Spleen (tissue), 11 donors: Measurements from ENCODE around the gene LYL1. TPM values are rescaled to one million over a fixed set of nuclear protein-coding genes. Genes with fewer than 3 reads are reported as not detected.

Source experiments
- DNase-seq: peaks from one replicate; pipeline ENCODE4 v3.0.0-alpha.2; 2020
- H3K27ac ChIP-seq, 8 donors: fragments of 200-600 bp; sonication (generic) in 7 of 8; 1 replicate in 4 of 8; 2 replicates in 4 of 8; pipeline versions ENCODE4 v1.5.0 to v1.8.0; 2016 to 2021; ENCODE audit warnings: inconsistent platforms in 4 of 8, mild to moderate bottlenecking in 4 of 8, moderate library complexity in 1 of 8
- H3K27me3 ChIP-seq, 7 donors: fragments of 200-600 bp; sonication (generic) in 6 of 7; replicated peaks in 1 of 7; 1 replicate in 4 of 7; 2 replicates in 3 of 7; pipeline versions ENCODE4 v1.5.0 to v1.8.0; 2016 to 2021; ENCODE audit warnings: inconsistent platforms in 3 of 7, mild to moderate bottlenecking in 1 of 7
- H3K36me3 ChIP-seq, 6 donors: fragments of 200-600 bp; sonication (generic) in 5 of 6; 1 replicate in 4 of 6; 2 replicates in 2 of 6; pipeline versions ENCODE4 v1.5.0 to v1.8.0; 2016 to 2021; ENCODE audit warnings: inconsistent platforms in 2 of 6
- H3K4me1 ChIP-seq, 6 donors: fragments of 200-600 bp; sonication (generic) in 5 of 6; 1 replicate in 3 of 6; 2 replicates in 3 of 6; pipeline versions ENCODE4 v1.5.0 to v1.8.0; 2016 to 2021; ENCODE audit warnings: inconsistent platforms in 3 of 6
- H3K4me3 ChIP-seq, 8 donors: fragments of 200-600 bp; sonication (generic) in 7 of 8; 1 replicate in 4 of 8; 2 replicates in 4 of 8; pipeline versions ENCODE4 v1.5.0 to v1.8.0; 2016 to 2021; ENCODE audit warnings: inconsistent platforms in 4 of 8, mild to moderate bottlenecking in 4 of 8, moderate library complexity in 2 of 8
- H3K9me3 ChIP-seq, 8 donors: fragments of 200-600 bp; sonication (generic) in 7 of 8; 1 replicate in 4 of 8; 2 replicates in 4 of 8; pipeline versions ENCODE4 v1.5.0 to v1.8.0; 2016 to 2021; ENCODE audit warnings: inconsistent platforms in 4 of 8
- POLR2A ChIP-seq, 3 donors: fragments of 450-650 bp; IDR thresholded peaks; one replicate each; pipeline ENCODE4 v1.5.1; 2017; ENCODE audit warnings: antibody characterized with exemption in 3 of 3, mild to moderate bottlenecking in 1 of 3
- POLR2AphosphoS5 ChIP-seq, 3 donors: sonication (generic); formaldehyde crosslinking; IDR thresholded peaks; one replicate each; pipeline ENCODE4 v1.5.1; 2017; ENCODE audit warnings: antibody characterized with exemption in 3 of 3
- whole genome bisulfite sequencing, 5 donors: extraction: QIAGEN DNeasy Blood & Tissue Kit in 3 of 5; methylation state at CpG; one replicate each; pipeline versions ENCODE4 v1.1.5 to v1.1.7; 2013 to 2018; 5-methylcytosine and 5-hydroxymethylcytosine counted together
- intact Hi-C: fragments of 100-400 bp; cut with DNase I; formaldehyde crosslinking; loops from one replicate; pipeline ENCODE4 v1.15.0; 2023; ENCODE audit warnings: low total_unique reads
- polyA plus RNA-seq, 3 donors: library from polyadenylated mRNA; stranded (reverse); fragments of 200-250 nt; gene quantifications; one replicate each; pipeline ENCODE4 v1.2.1, GENCODE V29; 2013
- total RNA-seq, 7 donors: library from RNA; depleted of rRNA in 3 of 7; stranded (reverse); fragments of >200 nt in 3 of 7; fragmentation: NEBNext Ultra II Directional in 4 of 7; extraction: Animal tissue kit (Norgen Biotek cat#: 25700) in 4 of 7; gene quantifications; one replicate each; pipeline versions ENCODE4 v1.1.0 to v1.2.1, GENCODE V29; 2016 to 2021
- TF ChIP-seq, protein P1 (sequence below), 11 experiments: fragments of 200-600 bp in 7 of 11; fragments of 450-650 bp in 4 of 11; sonication (generic) in 4 of 11; IDR thresholded peaks in 8 of 11; conservative IDR thresholded peaks in 3 of 11; 1 replicate in 7 of 11; 2 replicates in 4 of 11; pipeline versions ENCODE4 v1.4.0 to v1.8.0; 2016 to 2021; ENCODE audit warnings: antibody characterized with exemption in 11 of 11, inconsistent platforms in 4 of 11, mild to moderate bottlenecking in 1 of 11
- donor health status: healthy with polysubstance abuse.
- donor health status: DM: no; HTN: no; CAD: no; lungs with moderate emphysema.
- donor health status: DM: no; HTN: no; CAD: no.
- donor health status: Bipolar disorder and iron deficiency.
- donor health status: healthy.
- donor health status: DM: no; HTN: no; CAD: no.
- donor health status: DM: yes; HTN: yes; CAD: no.

Gene LYL1
- total and polyA plus RNA-seq, 10 donors = 35.5 to 86.9 (median 59.4) TPM

DNA sequence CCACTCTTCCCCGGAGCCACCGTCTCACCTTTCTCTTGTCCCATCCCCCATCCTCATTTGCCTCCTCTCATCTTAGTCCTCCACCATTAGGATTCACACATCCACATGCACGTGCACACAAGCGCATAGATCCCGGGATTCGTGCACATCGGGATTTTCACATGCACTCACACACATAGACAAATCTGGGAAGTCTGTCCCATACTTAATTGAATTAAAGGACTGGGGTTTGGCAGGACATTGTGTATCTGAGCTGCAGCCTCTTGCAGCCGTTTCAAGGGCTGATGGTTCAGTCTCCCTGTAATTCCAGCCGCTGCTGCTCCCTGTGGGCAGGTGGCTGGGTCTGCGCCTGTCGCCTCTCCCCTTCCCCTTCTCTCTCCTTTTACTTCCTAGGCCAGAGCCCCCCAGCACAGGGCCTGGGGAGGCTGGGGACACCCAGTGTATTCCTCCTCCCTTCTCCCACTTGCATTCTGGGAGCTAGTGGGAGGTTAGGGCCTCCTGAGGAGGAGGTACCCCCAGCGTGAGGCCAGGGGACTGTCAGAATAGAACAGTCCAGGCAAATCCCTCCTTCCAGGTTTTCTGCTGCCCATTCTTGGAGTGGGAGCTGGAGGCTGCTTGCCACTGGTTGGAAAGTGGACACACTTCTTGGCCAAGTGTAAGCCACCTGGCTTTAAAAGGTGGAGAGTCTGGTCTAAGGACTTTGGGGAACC is 43.6 kb downstream of the LYL1 start:
- peaks cover 8 to 70% (median 36%) of the 10 kb centered on the region in 6 donors for H3K4me1 ChIP-seq
- H3K4me3 ChIP-seq = no peak overlapping the region
- TF ChIP-seq, protein P1, sequence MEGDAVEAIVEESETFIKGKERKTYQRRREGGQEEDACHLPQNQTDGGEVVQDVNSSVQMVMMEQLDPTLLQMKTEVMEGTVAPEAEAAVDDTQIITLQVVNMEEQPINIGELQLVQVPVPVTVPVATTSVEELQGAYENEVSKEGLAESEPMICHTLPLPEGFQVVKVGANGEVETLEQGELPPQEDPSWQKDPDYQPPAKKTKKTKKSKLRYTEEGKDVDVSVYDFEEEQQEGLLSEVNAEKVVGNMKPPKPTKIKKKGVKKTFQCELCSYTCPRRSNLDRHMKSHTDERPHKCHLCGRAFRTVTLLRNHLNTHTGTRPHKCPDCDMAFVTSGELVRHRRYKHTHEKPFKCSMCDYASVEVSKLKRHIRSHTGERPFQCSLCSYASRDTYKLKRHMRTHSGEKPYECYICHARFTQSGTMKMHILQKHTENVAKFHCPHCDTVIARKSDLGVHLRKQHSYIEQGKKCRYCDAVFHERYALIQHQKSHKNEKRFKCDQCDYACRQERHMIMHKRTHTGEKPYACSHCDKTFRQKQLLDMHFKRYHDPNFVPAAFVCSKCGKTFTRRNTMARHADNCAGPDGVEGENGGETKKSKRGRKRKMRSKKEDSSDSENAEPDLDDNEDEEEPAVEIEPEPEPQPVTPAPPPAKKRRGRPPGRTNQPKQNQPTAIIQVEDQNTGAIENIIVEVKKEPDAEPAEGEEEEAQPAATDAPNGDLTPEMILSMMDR (IDR thresholded peaks at IDR 0.05 in 8 of 11, conservative IDR thresholded peaks at IDR 0.05 in 3 of 11) = no peak
- TF ChIP-seq POLR2AphosphoS5 (IDR thresholded peaks at IDR 0.05) (no peak), POLR2A (IDR thresholded peaks at IDR 0.05) (no peak)
- no peak for DNase-seq
- H3K36me3 ChIP-seq = no peaks in the 10 kb centered on the region
- 86 to 95% (median 93%) methylated on average over 12 of the region's 12 CpGs for WGBS, 5 donors
- H3K27me3 ChIP-seq = peaks cover 0 to 27% (median 0%) of the 10 kb centered on the region in 7 donors
- no peaks in the 10 kb centered on the region for H3K9me3 ChIP-seq
- intact Hi-C loops = no loop called here
- no peak overlapping the region for H3K27ac ChIP-seq

DNA sequence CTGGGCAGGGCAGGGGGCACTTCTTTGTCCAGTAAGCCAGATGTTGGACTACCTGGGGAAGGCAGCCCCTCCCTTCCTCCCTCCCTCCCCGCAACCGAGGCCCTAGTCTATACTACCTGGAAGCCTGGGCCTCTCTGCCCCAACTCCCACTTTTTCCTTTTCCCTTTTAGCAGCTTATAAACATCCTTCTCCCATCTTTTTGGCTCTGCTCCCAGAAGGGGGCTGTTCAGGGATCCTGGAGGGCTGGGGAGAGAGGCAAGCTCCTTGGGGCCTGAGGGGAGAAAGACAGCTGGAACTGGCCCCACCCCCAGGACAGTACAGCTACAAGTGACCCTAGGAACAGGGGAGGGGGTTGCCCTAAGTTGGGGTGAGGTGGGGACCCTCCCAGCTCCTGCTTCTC is 44.9 kb downstream of the LYL1 start:
- 56 to 84% (median 69%) methylated on average over 2 of the region's 2 CpGs for WGBS, 5 donors
- TF ChIP-seq POLR2AphosphoS5 (IDR thresholded peaks at IDR 0.05) (no peak), POLR2A (IDR thresholded peaks at IDR 0.05) (no peak)
- TF ChIP-seq, protein P1 (IDR thresholded peaks at IDR 0.05 in 8 of 11, conservative IDR thresholded peaks at IDR 0.05 in 3 of 11) = no peak
- Histone ChIP-seq H3K36me3 (no peaks in the 10 kb centered on the region), H3K4me3 (no peak overlapping the region), H3K27ac (peak overlapping the region in 1 of 8 donors; percentile 7), H3K27me3 (peaks cover 0 to 27% (median 0%) of the 10 kb centered on the region in 7 donors), H3K4me1 (peaks cover 17 to 84% (median 46%) of the 10 kb centered on the region in 6 donors), H3K9me3 (no peaks in the 10 kb centered on the region)
- intact Hi-C loops = no loop called here
- no peak for DNase-seq

DNA sequence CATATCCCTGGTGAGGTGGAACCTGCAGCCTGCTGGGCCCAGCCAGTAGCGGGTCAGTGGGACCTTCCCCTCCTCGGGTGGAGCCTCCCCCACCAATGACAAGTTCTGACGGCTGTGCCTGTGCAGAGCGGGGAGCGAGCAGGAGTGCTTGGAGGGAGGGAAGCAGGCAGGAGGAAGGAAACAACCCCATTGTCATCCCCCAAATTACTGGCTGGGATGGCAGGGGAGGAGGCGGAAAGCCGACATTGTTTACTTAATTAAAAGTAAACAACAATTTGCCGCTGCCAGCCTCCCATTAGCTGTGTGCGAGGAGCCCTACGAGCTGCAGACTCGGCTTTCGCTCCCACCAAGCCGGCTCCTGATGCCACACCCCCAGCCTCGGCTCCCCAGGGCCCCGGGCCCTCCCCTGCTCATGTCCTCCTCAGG is 45.5 kb downstream of the LYL1 start:
- no peak for DNase-seq
- Histone ChIP-seq H3K27ac (peak overlapping the region in 1 of 8 donors; percentile 7), H3K4me3 (no peak overlapping the region), H3K36me3 (no peaks in the 10 kb centered on the region), H3K9me3 (no peaks in the 10 kb centered on the region), H3K27me3 (peaks cover 0 to 26% (median 0%) of the 10 kb centered on the region in 7 donors), H3K4me1 (peaks cover 23 to 89% (median 52%) of the 10 kb centered on the region in 6 donors)
- TF ChIP-seq, protein P1 (IDR thresholded peaks at IDR 0.05 in 8 of 11, conservative IDR thresholded peaks at IDR 0.05 in 3 of 11) = no peak
- TF ChIP-seq POLR2AphosphoS5 (IDR thresholded peaks at IDR 0.05) = no peak
- no peak for TF ChIP-seq POLR2A (IDR thresholded peaks at IDR 0.05)
- 59 to 82% (median 80%) methylated on average over 15 of the region's 15 CpGs for WGBS, 5 donors
- intact Hi-C loops = no loop called here

DNA sequence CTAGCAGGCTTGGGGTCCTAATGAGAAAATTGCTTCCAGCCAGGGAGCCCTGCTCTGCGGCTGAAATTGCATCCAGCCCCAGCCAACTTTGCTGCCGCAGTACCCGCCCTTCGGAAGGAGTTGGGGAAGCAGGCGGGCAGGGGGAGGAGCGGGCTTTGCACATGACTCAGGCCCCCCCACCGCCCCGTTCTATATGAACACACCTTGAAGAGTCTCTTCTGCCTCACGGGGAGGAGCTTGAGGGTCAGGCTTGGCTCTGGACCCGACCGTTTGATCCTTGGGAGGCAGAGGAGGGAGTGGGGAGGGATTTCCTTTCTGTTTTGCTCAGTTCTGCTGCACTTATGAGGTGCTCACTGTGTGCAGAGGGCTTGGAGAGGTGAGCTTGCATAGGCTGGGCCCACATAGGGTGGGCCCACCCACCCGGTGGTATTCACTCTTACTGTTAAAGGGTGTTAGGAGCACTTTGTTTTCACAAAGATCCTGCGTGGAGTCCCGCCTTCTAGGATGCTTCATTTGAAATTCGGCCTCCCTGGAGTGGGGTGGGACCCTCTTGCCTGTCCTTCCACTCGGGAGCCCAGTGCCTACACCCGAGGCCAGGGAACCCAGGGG is 46.5 kb downstream of the LYL1 start:
- intact Hi-C loops = no loop called here
- DNase-seq = no peak
- H3K4me3 ChIP-seq = no peak overlapping the region
- H3K27ac ChIP-seq = peak overlapping the region in 7 of 8 donors; percentile 58 to 76 (median 66)
- H3K9me3 ChIP-seq = no peaks in the 10 kb centered on the region
- H3K4me1 ChIP-seq = peaks cover 26 to 90% (median 54%) of the 10 kb centered on the region in 6 donors
- WGBS, 5 donors = 58 to 83% (median 76%) methylated on average over 16 to 17 of the region's 17 CpGs
- TF ChIP-seq POLR2A (IDR thresholded peaks at IDR 0.05) (no peak), POLR2AphosphoS5 (IDR thresholded peaks at IDR 0.05) (no peak)
- TF ChIP-seq, protein P1 (IDR thresholded peaks at IDR 0.05 in 8 of 11, conservative IDR thresholded peaks at IDR 0.05 in 3 of 11) = no peak
- no peaks in the 10 kb centered on the region for H3K36me3 ChIP-seq
- peaks cover 0 to 26% (median 0%) of the 10 kb centered on the region in 7 donors for H3K27me3 ChIP-seq
